GM21723 (cell line): Measurements from ENCODE around the gene SUGCT.

Source experiments
- ATAC-seq: cut with Tn5 transposase; IDR thresholded peaks from one replicate; pipeline ENCODE4 v1.9.1; 2021; ENCODE audit warnings: mild to moderate bottlenecking, moderate library complexity; ENCODE audit not compliant: unreplicated experiment

The SUGCT gene

GRCh38 chr7:40755438-40755837 lies 620.6 kb downstream of the SUGCT start:
- ATAC-seq = no peak

GRCh38 chr7:40757109-40757508 lies 622.3 kb downstream of the SUGCT start:
- no peak for ATAC-seq

- no peak for ATAC-seq
Observed at GRCh38 chr7:40758590-40758989, 623.8 kb downstream of the SUGCT start.

GRCh38 chr7:40760293-40760964 lies 625.6 kb downstream of the SUGCT start:
- no peak for ATAC-seq

GRCh38 chr7:40760987-40761386 lies 626.2 kb downstream of the SUGCT start:
- ATAC-seq = no peak

- ATAC-seq = no peak
Observed at GRCh38 chr7:40761762-40762560, 627.2 kb downstream of the SUGCT start.

GRCh38 chr7:40763319-40764287 lies 628.8 kb downstream of the SUGCT start:
- ATAC-seq = no peak

GRCh38 chr7:40765639-40766038 lies 630.8 kb downstream of the SUGCT start:
- ATAC-seq = no peak

GRCh38 chr7:40772096-40772495 lies 637.3 kb downstream of the SUGCT start:
- ATAC-seq = no peak

- no peak for ATAC-seq
Observed at GRCh38 chr7:40773656-40774055, 638.9 kb downstream of the SUGCT start.

- ATAC-seq = no peak
Observed at GRCh38 chr7:40775877-40776276, 641.1 kb downstream of the SUGCT start.

GRCh38 chr7:40777730-40778312 lies 643.0 kb downstream of the SUGCT start:
- no peak for ATAC-seq

- no peak for ATAC-seq
Observed at GRCh38 chr7:40780460-40780859, 645.7 kb downstream of the SUGCT start.

- no peak for ATAC-seq
Observed at GRCh38 chr7:40782836-40783235, 648.0 kb downstream of the SUGCT start.

- no peak for ATAC-seq
Observed at GRCh38 chr7:40784176-40784575, 649.4 kb downstream of the SUGCT start.

GRCh38 chr7:40786909-40787308 lies 652.1 kb downstream of the SUGCT start:
- no peak for ATAC-seq

GRCh38 chr7:40793132-40793531 lies 658.3 kb downstream of the SUGCT start:
- ATAC-seq = no peak

GRCh38 chr7:40795607-40796006 lies 660.8 kb downstream of the SUGCT start:
- ATAC-seq = no peak

GRCh38 chr7:40796723-40797122 lies 661.9 kb downstream of the SUGCT start:
- ATAC-seq = no peak

- no peak for ATAC-seq
Observed at GRCh38 chr7:40798613-40799012, 663.8 kb downstream of the SUGCT start.
